ENCODE data around the gene FBXO41.

FBXO41 gene

DNA sequence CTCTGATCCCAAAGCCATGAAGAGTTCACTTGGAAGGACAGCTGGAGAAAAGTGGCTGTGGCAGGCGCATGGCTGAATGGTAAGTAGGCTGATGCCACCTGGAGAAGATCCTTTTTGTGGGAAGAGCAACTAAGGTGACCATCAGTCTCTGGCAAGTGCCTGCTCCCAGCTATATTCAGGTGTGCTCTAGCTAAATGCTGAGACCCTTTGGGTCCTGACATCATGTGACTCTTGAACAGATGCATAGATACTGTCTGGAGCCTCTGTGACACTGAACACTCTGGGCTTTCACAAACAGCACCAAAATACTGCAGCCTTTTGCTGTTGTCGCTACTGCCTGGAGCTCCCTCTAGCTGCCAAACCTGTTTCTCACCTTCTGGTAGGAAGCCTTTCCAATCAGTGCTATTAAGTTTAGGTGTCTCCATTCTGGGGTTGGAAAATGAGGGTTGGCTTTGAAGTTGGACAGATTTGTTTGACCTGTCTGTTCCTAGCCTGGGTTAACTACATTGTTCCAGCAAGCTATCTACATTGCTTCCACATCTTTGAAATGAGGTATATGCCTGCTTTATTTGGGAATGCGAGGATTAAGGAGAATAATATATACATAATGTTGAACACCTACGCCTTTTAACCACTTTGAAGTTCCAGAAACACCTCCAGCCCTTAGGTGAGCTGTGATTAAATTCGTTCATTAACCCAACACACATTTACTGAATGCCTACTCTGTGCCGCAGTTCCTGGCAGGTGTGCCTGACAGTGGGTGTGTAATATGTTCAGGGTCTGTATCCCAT, 6.0 kb upstream of the FBXO41 start:
- no peak for DNase-seq (ENCODE audit: low spot score)

DNA sequence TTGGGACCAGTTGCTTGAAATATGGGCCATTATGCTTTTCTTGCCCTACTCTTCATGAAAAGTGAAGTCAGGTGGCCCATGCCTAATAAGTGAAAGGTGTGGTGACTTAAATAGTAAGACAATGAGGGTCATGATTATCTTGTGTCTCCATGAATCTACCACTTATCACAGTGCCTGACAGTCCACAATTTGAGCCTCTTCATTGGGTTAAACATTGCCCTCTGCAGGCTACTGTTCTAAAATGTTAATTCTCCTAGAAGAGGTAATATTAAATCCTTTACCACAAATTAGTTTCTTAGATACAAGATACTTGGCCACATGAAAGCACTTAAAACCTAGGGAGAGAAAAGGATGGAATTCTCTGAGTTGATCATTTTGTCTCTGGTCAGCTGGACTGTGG, 5.0 kb upstream of the FBXO41 start:
- no peak for DNase-seq (ENCODE audit: low spot score)

DNA sequence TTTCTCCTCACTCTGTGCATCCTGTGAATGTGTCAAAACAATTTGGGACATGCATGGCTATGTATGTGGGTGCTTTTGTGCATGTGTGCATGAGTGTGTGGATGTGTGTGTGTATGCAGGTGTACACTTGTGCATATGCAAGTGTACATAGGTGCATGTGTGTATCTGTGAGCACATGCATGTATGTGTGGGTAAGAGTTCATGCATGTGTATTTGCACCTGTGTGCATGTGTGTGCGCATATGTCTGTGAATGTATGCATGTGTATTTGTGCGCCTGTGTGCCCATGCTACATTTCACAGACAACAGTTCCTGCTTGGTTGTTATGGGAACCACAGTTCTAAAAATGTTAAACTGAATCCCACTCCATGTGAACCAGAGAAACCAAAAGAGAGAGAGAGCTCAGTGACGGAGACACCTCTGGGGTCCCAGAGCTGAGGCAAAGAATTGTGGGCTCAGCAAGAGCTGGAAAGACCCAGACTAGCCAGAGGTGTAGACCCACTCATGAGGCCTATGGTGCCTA, 1.9 kb upstream of the FBXO41 start:
- DNase-seq (ENCODE audit: low spot score), result no peak

DNA sequence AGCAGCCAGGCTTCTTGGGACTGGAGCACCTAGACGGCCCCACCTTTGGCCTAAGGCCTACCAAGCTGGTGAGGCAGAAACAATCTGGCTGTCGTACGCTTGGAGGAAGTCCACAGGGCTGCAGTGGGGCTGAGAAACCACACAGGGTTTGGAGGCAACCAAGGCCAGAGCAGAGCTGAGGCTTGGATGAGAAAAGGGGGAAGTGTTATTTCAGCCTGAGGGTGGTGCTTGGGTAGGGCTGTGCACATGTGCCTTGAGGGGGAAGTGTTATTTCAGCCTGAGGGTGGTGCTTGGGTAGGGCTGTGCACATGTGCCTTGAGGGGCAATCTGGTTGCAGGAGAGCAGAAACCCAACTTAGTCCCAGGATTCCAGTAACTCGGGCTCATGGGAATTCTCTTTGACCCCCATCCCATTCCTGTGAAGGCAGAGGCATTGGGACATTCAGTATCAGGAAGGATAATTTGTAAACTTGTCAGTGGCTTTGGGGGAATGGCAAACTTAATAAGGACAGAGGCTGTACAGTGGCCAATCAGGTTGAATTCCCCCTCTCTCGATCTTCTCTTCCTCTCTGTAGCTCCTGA, 971 bp upstream of the FBXO41 start:
- no peak for DNase-seq (ENCODE audit: low spot score)

DNA sequence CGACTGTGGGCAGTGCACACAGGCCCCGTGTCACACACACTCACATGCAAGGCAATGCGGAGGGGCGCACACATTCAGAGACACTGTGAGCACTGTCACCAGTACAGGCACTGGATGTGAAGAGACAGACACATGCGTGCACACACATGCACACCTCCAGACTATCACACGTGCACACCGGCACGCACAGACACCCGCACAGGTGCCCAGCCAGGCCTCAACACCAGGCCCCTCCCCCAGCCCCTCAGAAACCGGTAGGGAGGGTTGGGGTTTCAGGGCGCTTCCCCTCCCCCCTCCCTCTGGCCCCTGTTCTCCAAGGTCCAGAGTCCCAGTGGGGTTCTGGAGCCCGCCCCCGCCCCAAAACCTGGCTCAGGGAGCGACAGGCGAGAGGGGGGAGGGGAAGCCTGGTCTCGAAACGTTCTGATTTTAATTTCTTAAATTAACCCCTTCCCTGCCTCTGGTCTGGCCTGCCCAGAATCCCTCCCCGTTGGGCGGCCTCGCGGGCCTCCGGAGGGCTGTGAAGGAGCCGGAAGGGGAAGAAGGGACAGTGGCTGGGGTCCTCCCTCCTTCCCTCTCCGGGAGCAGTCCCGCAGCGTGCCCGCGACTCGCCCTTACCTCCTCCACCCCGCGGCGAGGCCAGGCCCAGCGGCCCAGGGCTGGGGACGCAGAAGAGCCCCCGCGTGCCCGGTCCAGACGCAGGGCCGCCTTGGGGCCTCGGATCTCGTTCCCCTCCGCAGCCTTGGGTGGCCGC, 558 bp downstream of the FBXO41 start:
- DNase-seq (ENCODE audit: low spot score), result no peak

- no peak for DNase-seq (ENCODE audit: low spot score)
Observed at GRCh38 chr2:73282924-73283544, 1.2 kb downstream of the FBXO41 start.

- no peak for DNase-seq (ENCODE audit: low spot score)
Observed at GRCh38 chr2:73281244-73281643, 3.0 kb downstream of the FBXO41 start.

DNA sequence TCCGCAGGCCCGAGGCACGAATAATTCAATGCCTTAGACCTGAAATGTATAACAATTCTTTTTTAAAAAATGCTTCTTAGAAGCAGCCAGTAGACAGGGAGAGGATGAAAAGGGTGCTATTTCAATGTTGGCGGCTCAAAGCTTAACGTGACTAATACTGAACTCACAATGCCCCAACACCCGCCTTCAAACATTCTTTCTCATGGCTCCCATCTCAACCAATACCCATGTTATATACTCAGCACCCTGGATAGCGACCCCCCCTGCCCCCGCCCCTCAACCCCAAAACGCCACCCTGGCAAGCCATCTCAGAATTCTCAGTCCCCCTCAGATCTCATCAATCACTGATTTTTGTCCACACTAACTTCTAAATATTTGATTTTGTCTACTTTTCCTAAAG, 4.4 kb downstream of the FBXO41 start:
- no peak for DNase-seq (ENCODE audit: low spot score)

DNA sequence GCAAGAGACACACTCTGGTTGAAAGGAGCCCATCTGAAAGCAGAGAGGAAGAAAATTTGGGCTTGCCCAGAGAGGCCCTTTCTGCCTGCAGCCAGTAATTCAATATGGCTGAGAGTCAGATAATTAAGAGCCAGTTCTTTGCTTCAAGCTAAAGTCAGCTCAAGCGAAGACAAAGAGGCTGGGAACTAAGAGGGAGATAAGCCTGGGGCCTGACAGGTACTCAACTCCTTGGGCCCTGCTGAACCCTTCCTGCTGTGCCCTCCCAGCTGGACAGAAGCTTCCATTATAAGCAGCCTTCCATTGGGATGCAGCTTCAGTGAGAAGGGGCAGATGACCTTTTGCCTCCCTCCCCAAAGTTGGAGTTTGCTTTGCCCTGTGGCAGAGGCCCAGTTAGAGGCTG, 12.0 kb downstream of the FBXO41 start:
- DNase-seq (ENCODE audit: low spot score), result no peak

DNA sequence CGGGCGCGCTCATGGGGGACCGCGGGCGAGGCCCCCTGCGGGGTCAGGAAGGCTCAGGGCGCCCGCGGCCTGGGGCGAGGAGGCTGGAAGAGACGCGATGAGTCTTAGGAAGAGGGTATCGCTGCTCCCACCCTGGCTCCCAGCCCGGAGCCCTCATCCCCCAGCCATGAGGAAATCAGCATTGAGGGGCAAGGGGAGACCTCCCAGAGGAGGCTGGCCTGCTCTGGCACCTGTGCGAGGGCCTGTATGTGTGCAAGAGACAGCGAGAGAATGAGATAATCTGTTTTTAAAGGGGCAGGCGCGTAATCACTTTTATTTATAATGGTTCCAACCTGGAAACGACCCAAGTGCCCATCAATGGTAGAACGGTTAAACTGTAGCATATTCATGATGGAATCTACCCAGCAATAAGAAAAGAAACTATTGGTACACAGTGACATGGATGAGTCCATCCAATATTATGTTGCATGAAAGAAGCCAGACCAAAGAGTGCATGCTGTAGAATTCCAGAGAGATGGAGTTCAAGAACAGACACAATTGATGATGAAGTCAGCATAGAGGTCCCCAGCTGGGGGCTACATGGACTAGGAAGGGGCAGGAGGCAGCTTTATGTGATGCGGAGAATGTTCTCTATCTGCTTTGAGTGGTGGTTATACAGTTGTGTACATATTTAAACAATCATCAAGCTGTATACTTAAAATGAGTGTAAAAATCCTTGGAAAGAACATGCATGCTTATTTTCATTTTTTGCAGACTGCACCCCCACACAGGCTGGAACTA, 14.4 kb downstream of the FBXO41 start:
- no peak for DNase-seq (ENCODE audit: low spot score)

DNA sequence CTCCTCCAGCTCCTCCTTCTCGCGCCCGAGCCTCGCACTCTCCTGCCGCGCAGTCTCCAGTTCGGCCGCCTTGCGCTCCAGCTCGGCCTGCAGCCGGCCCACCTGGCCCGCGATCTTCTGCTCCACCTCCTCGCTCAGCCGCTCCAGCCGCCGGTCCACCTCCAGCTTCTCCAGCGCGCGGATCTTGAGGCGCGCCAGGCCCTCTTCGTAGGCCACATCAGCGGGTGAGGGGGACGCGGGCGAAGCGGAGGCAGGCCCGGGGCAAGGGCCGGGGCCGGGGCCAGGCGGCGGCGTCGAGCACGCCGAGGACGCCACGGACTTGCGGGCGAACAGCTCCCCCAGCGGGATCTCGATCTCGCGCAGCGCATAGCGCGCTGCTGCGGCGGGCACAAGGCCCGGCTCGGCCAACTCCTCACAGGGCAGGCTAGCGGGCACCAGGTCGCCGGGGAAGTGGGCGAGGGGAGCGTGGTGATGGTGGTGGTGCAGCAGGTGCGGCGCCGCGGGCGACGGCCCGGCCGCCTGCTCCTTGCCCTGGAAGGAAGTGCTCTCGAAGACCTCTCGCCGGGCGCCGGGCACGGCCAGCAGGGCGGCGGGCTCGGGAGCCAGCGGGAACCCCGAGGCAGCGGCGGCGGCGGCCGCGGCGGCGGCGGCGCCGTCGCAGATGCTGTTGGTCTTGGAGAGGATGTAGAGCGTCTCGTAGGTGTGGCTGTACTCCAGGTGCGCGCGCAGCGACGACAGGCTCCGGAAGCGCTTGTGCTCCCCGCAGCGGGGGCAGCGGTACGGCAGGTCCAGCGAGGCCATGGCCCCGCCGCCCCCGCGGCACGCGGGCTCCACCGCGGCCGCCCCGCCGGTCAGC, 15.2 kb downstream of the FBXO41 start:
- no peak for DNase-seq (ENCODE audit: low spot score)

GRCh38 chr2:73268366-73268829, 15.9 kb downstream of the FBXO41 start:
- no peak for DNase-seq (ENCODE audit: low spot score)

DNA sequence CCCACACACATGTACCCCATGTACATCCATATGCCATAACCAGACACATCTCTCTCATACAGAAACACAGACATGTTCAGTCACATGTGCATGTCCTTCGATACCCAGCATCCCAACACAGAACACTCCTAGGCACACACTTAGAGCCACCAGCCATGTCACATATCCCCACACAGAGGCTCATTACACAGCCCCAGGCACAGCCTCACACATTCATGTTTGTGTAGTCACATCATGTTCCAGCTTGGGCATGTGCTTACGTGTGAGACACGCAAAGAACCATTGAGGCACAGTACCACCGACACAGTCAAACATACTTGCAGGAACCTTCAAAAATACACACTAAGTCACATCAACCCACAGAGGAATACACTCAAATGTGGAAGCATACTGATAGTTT, 17.3 kb downstream of the FBXO41 start:
- no peak for DNase-seq (ENCODE audit: low spot score)

- DNase-seq (ENCODE audit: low spot score), result no peak
Observed at GRCh38 chr2:73266061-73266901, 18.0 kb downstream of the FBXO41 start.

GRCh38 chr2:73265298-73266060, 18.8 kb downstream of the FBXO41 start:
- DNase-seq (ENCODE audit: low spot score), result no peak

GRCh38 chr2:73264783-73265182, 19.5 kb downstream of the FBXO41 start:
- no peak for DNase-seq (ENCODE audit: low spot score)

- no peak for DNase-seq (ENCODE audit: low spot score)
Observed at GRCh38 chr2:73264332-73264606, 20.0 kb downstream of the FBXO41 start.

DNA sequence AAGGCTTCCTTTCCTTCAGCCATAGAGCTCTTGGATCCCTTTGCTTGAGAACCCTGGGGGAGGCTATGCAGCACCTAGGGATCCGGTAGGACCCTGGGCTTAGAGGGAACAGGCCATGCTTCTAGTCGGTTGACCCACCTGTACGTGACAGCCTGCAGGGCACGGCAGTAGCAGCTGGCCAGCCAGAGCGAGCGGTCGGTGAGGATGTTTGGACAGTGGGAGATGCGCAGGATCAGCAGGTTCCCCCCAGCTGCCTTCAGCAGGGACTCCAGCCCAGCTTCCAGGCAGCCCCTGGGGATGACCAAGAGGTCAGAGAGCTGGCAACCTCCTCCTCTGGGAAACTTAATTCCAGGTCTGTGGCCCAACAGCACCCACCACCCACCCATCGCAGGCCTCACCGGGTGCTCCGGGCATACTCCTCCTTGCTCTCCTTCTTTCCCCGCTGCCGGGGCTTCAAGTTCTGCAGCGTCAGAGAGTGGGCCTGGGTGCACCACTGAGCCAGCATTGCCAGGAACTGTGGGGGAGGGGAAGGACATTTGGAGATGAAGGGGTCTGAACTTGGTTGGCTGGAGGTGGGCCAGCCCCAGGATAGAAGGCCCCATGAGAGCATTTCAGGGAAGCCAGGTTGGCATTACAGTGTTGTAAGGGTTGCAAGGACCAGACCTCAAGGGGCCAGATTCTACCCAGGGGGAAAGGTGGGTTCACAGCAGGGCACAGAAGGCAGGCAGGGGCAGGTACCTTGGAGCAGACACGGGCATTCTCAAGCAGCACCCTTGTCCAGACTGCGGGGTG, 20.5 kb downstream of the FBXO41 start:
- DNase-seq (ENCODE audit: low spot score), result no peak

Data from hepatic stellate cell (primary cell).